Keratinocyte (primary cell): Measurements from ENCODE around the gene KNL1. TPM values are rescaled to one million over a fixed set of nuclear protein-coding genes. Genes with fewer than 3 reads are reported as not detected.

Experiments
- DNase-seq: peaks from one replicate; pipeline ENCODE4 v3.0.0-alpha.2; 2011; ENCODE audit warnings: low read depth, missing footprints, low spot score
- FAIRE-seq: peaks from 2 replicates; lab custom pipeline; 2011; peaks lifted over from hg19 to GRCh38; lab: Jason Lieb, UNC
- H2AFZ ChIP-seq: 2 replicates; pipeline ENCODE4 v1.6.0; 2012; ENCODE audit warnings: low read length, control low read depth, inconsistent platforms; ENCODE audit not compliant: control insufficient read depth
- H3K27ac ChIP-seq: 2 replicates; pipeline ENCODE4 v1.5.1; 2011; ENCODE audit warnings: low read length; ENCODE audit not compliant: control insufficient read depth, insufficient read depth
- H3K27me3 ChIP-seq: 3 replicates; pipeline ENCODE4 v1.6.0; 2011; ENCODE audit warnings: low read length; ENCODE audit not compliant: control insufficient read depth, insufficient read depth; ENCODE audit errors: extremely low read depth
- H3K36me3 ChIP-seq, 2 experiments: 2 replicates in 1 of 2; 3 replicates in 1 of 2; pipeline ENCODE4 v1.5.1; 2011; ENCODE audit warnings: low read length in 2 of 2, mild to moderate bottlenecking in 1 of 2; ENCODE audit not compliant: control insufficient read depth in 2 of 2, insufficient read depth in 2 of 2; ENCODE audit errors: extremely low read depth in 1 of 2
- H3K4me1 ChIP-seq: 3 replicates; pipeline ENCODE4 v1.5.1; 2011; ENCODE audit warnings: low read length; ENCODE audit not compliant: control insufficient read depth, insufficient read depth; ENCODE audit errors: extremely low read depth
- H3K4me2 ChIP-seq: 3 replicates; pipeline ENCODE4 v1.6.0; 2011; ENCODE audit warnings: low read depth, low read length; ENCODE audit not compliant: control insufficient read depth, insufficient read depth; ENCODE audit errors: extremely low read depth
- H3K4me3 ChIP-seq, 3 experiments: fragments of 200-600 bp in 1 of 3; sonication (generic) in 1 of 3; 2 replicates in 2 of 3; 3 replicates in 1 of 3; pipeline ENCODE4 v1.5.1; 2011 to 2016; ENCODE audit warnings: low read length in 3 of 3, mild to moderate bottlenecking in 3 of 3, control low read depth in 2 of 3, inconsistent platforms in 1 of 3, low read depth in 1 of 3, mixed read lengths in 1 of 3, mixed run types in 1 of 3, moderate library complexity in 1 of 3; ENCODE audit not compliant: control insufficient read depth in 2 of 3, insufficient read depth in 2 of 3; ENCODE audit errors: extremely low read depth in 1 of 3
- H3K79me2 ChIP-seq: 2 replicates; pipeline ENCODE4 v1.6.0; 2012; ENCODE audit warnings: low read length; ENCODE audit not compliant: control insufficient read depth, insufficient read depth
- H3K9ac ChIP-seq: 3 replicates; pipeline ENCODE4 v1.6.0; 2011; ENCODE audit warnings: low read length; ENCODE audit not compliant: control insufficient read depth, insufficient read depth; ENCODE audit errors: extremely low read depth
- H3K9me1 ChIP-seq: 3 replicates; pipeline ENCODE4 v1.6.0; 2011; ENCODE audit warnings: low read length; ENCODE audit not compliant: control insufficient read depth, insufficient read depth; ENCODE audit errors: extremely low read depth
- H3K9me3 ChIP-seq: 2 replicates; pipeline ENCODE4 v1.5.1; 2012; ENCODE audit warnings: low read depth, low read length; ENCODE audit not compliant: control insufficient read depth
- H4K20me1 ChIP-seq: 3 replicates; pipeline ENCODE4 v1.6.0; 2011; ENCODE audit warnings: low read length; ENCODE audit not compliant: control insufficient read depth, insufficient read depth; ENCODE audit errors: extremely low read depth
- EZH2 ChIP-seq: IDR thresholded peaks from one replicate; pipeline ENCODE4 v1.6.1; 2012; ENCODE audit warnings: inconsistent platforms, mild to moderate bottlenecking, low read length, moderate library complexity
- dilution Hi-C: fragments of 300-500 bp; cut with MboI; formaldehyde crosslinking; loops from one replicate; pipeline ENCODE4 v1.7.0; 2020; ENCODE audit warnings: low sequenced_read_pairs; ENCODE audit not compliant: extremely low pct_ligation_motif_present
- polyA plus RNA-seq, 5 experiments: library from polyadenylated mRNA; depleted of rRNA in 3 of 5; stranded (reverse) in 3 of 5; stranded (forward) in 1 of 5; unstranded in 1 of 5; fragments of >200 nt; gene quantifications; 1 replicate in 1 of 5; 2 replicates in 3 of 5; 3 replicates in 1 of 5; pipeline versions ENCODE4 v1.2.1 to v1.2.3, GENCODE V29; 2011 to 2012; ENCODE audit warnings: missing spikeins in 2 of 5, low read depth in 1 of 5, low replicate concordance in 1 of 5
- TF ChIP-seq, protein P1 (sequence below), 3 experiments: IDR thresholded peaks in 1 of 3; conservative IDR thresholded peaks in 1 of 3; optimal IDR thresholded peaks in 1 of 3; 2 replicates in 2 of 3; 3 replicates in 1 of 3; pipeline versions ENCODE3 to v1.5.1; 2011; ENCODE audit warnings: low read length in 3 of 3, mild to moderate bottlenecking in 3 of 3, moderate library complexity in 2 of 3, control low read depth in 1 of 3, inconsistent platforms in 1 of 3; ENCODE audit not compliant: insufficient read depth in 2 of 3; ENCODE audit errors: extremely low read depth in 1 of 3

The KNL1 gene
- polyA plus RNA-seq, 1 donor (not counting 4 experiments of a cell fraction or from before 2014, with no cell fraction given): 6.9 TPM

GRCh38 chr15:40554161-40554525 lies 39.9 kb upstream of the KNL1 start:
- H3K27me3 ChIP-seq: no peaks in the 10 kb centered on the region
- H4K20me1 ChIP-seq: no peaks in the 10 kb centered on the region
- TF ChIP-seq, protein P1, sequence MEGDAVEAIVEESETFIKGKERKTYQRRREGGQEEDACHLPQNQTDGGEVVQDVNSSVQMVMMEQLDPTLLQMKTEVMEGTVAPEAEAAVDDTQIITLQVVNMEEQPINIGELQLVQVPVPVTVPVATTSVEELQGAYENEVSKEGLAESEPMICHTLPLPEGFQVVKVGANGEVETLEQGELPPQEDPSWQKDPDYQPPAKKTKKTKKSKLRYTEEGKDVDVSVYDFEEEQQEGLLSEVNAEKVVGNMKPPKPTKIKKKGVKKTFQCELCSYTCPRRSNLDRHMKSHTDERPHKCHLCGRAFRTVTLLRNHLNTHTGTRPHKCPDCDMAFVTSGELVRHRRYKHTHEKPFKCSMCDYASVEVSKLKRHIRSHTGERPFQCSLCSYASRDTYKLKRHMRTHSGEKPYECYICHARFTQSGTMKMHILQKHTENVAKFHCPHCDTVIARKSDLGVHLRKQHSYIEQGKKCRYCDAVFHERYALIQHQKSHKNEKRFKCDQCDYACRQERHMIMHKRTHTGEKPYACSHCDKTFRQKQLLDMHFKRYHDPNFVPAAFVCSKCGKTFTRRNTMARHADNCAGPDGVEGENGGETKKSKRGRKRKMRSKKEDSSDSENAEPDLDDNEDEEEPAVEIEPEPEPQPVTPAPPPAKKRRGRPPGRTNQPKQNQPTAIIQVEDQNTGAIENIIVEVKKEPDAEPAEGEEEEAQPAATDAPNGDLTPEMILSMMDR (optimal IDR thresholded peaks at IDR 0.05 in 1 of 3, IDR thresholded peaks at IDR 0.05 in 1 of 3, conservative IDR thresholded peaks at IDR 0.05 in 1 of 3; ENCODE audit: extremely low read depth in 1 of 3, insufficient read depth in 2 of 3, low read length in 3 of 3): no peak
- no peak for TF ChIP-seq EZH2
- peaks cover 11% of the 10 kb centered on the region for H3K4me1 ChIP-seq
- H3K4me2 ChIP-seq: no peak overlapping the region
- FAIRE-seq (no peak), DNase-seq (no peak)
- H3K4me3 ChIP-seq: no peak overlapping the region
- dilution Hi-C loops: no loop called here
- no peaks in the 10 kb centered on the region for H3K9me1 ChIP-seq
- no peaks in the 10 kb centered on the region for H3K9me3 ChIP-seq
- no peak overlapping the region for H2AFZ ChIP-seq
- H3K9ac ChIP-seq: no peak overlapping the region
- peaks cover 3% of the 10 kb centered on the region for H3K79me2 ChIP-seq
- H3K36me3 ChIP-seq: peaks cover 13% of the 10 kb centered on the region in 2 experiments
- no peak overlapping the region for H3K27ac ChIP-seq

DNA sequence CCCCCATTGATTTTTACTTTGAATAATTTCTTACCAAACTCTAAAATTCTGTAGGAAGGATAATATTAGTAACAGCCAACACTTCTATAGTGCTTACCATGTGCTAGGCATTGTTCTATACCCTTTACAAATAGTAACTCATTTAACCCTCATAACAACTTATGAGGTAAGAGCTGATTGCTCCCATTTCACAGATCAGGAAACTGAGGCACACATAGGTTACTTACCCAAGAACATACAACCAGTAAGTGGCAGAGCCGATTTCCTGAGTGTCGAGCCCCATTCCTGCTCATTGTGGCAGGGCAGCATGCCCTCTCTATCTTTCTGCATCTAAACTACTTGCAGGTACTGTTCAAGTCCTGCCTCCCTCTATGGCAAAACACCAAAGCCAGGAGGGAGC lies 38.2 kb upstream of the KNL1 start:
- peaks cover 3% of the 10 kb centered on the region for H3K79me2 ChIP-seq
- peaks cover 7 to 11% of the 10 kb centered on the region in 2 experiments for H3K36me3 ChIP-seq
- no peaks in the 10 kb centered on the region for H3K27me3 ChIP-seq
- DNase-seq (no peak), FAIRE-seq (no peak)
- no peak overlapping the region for H3K9ac ChIP-seq
- H3K9me3 ChIP-seq: no peaks in the 10 kb centered on the region
- H3K4me2 ChIP-seq: no peak overlapping the region
- H3K4me1 ChIP-seq: peaks cover 11% of the 10 kb centered on the region
- H3K27ac ChIP-seq: no peak overlapping the region
- TF ChIP-seq, protein P1 (optimal IDR thresholded peaks at IDR 0.05 in 1 of 3, IDR thresholded peaks at IDR 0.05 in 1 of 3, conservative IDR thresholded peaks at IDR 0.05 in 1 of 3; ENCODE audit: extremely low read depth in 1 of 3, insufficient read depth in 2 of 3, low read length in 3 of 3): no peak
- TF ChIP-seq EZH2: no peak
- dilution Hi-C loops: no loop called here
- no peaks in the 10 kb centered on the region for H4K20me1 ChIP-seq
- H3K4me3 ChIP-seq: no peak overlapping the region
- no peak overlapping the region for H2AFZ ChIP-seq
- no peaks in the 10 kb centered on the region for H3K9me1 ChIP-seq
